OCI-LY7 (cell line): ENCODE results near the gene BIRC2. TPM values are rescaled to one million over a fixed set of nuclear protein-coding genes. Genes with fewer than 3 reads are reported as not detected.

ENCODE experiments used
- BruUV-seq: library from RNA; stranded (reverse); fragments of 400-500 nt; replicated peaks from 2 replicates; lab custom pipeline; 2021; lab: Mats Ljungman, UMichigan
- CTCF ChIA-PET: fragments of 300-600 bp; sonication (Branson Sonifier 250); formaldehyde crosslinking; loops from one replicate; lab custom pipeline; 2022; ENCODE audit warnings: antibody characterized with exemption; ENCODE audit not compliant: unreplicated experiment; lab: Charles Lee
- POLR2A ChIA-PET: fragments of 300-600 bp; sonication (Branson Sonifier 250); formaldehyde crosslinking; loops from one replicate; lab custom pipeline; 2022; ENCODE audit warnings: antibody characterized with exemption; lab: Charles Lee
- DNase-seq: peaks from one replicate; pipeline ENCODE4 v3.0.0-alpha.2; 2015; ENCODE audit warnings: low spot score
- H2AFZ ChIP-seq: fragments of 200-600 bp; sonication (generic), shearing (Covaris generic); 2 replicates; pipeline ENCODE4 v1.6.1; 2014; ENCODE audit warnings: mild to moderate bottlenecking, antibody characterized with exemption, low read length, moderate library complexity
- H3K27ac ChIP-seq: fragments of 200-600 bp; sonication (generic); 2 replicates; pipeline ENCODE4 v1.5.1; 2014; ENCODE audit warnings: mixed run types, low read depth, mild to moderate bottlenecking, moderate library complexity, low read length, inconsistent platforms; ENCODE audit not compliant: poor library complexity, severe bottlenecking
- H3K36me3 ChIP-seq: fragments of 200-600 bp; sonication (generic); 2 replicates; pipeline ENCODE4 v1.6.1; 2014; ENCODE audit warnings: mild to moderate bottlenecking, antibody characterized with exemption, low read length, moderate library complexity, mixed read lengths; ENCODE audit not compliant: insufficient read depth
- H3K4me1 ChIP-seq: fragments of 200-600 bp; sonication (generic); 2 replicates; pipeline ENCODE4 v1.5.1; 2014; ENCODE audit warnings: mild to moderate bottlenecking, low read length; ENCODE audit not compliant: insufficient read depth, poor library complexity, severe bottlenecking
- H3K4me2 ChIP-seq: fragments of 200-600 bp; sonication (generic); 2 replicates; pipeline ENCODE4 v1.6.1; 2014; ENCODE audit warnings: mild to moderate bottlenecking, low read length
- H3K4me3 ChIP-seq: fragments of 200-600 bp; sonication (generic); 2 replicates; pipeline ENCODE4 v1.5.1; 2014; ENCODE audit warnings: mild to moderate bottlenecking, low read depth, low read length; ENCODE audit not compliant: poor library complexity, severe bottlenecking
- H3K79me2 ChIP-seq: fragments of 200-600 bp; sonication (generic); 2 replicates; pipeline ENCODE4 v1.6.1; 2016; ENCODE audit warnings: low read depth, mild to moderate bottlenecking, low read length, moderate library complexity, mixed read lengths; ENCODE audit not compliant: insufficient read depth
- H3K9me2 ChIP-seq: fragments of 200-600 bp; sonication (generic); 2 replicates; pipeline ENCODE4 v1.6.1; 2016; ENCODE audit warnings: mild to moderate bottlenecking, low read length, mixed read lengths; ENCODE audit not compliant: insufficient read depth
- H3K9me3 ChIP-seq: fragments of 200-600 bp; sonication (generic); 2 replicates; pipeline ENCODE4 v1.6.1; 2014; ENCODE audit warnings: mild to moderate bottlenecking, mixed run types, low read length, mixed read lengths
- H4K20me1 ChIP-seq: fragments of 200-600 bp; sonication (generic); 2 replicates; pipeline ENCODE4 v1.6.1; 2014; ENCODE audit warnings: mild to moderate bottlenecking, antibody characterized with exemption, low read length, moderate library complexity, mixed read lengths; ENCODE audit not compliant: insufficient read depth
- CTCF ChIP-seq: fragments of 200-600 bp; sonication (generic); conservative IDR thresholded peaks from 2 replicates; pipeline ENCODE4 v1.5.1; 2014; ENCODE audit warnings: mild to moderate bottlenecking, antibody characterized with exemption, low read length, moderate library complexity, mixed read lengths
- EZH2phosphoT487 ChIP-seq: fragments of 200-600 bp; sonication (generic); IDR thresholded peaks from 2 replicates; pipeline ENCODE4 v1.6.1; 2018; ENCODE audit warnings: low read depth, borderline replicate concordance, mild to moderate bottlenecking, mixed run types, antibody characterized with exemption, low read length, moderate library complexity, mixed read lengths
- intact Hi-C: fragments of 100-400 bp; cut with micrococcal nuclease; formaldehyde crosslinking; loops from one replicate; pipeline ENCODE4 v1.10.0; 2022; ENCODE audit not compliant: unreplicated experiment
- total RNA-seq, 2 experiments: library from RNA; depleted of rRNA in 1 of 2; stranded (reverse); fragments of >200 nt in 1 of 2; shearing (Covaris generic) in 1 of 2; gene quantifications; 2 replicates each; pipeline ENCODE4 v1.2.3, GENCODE V29; 2014 to 2022

The BIRC2 gene
- total RNA-seq, 2 experiments from 2014 or later = 36.1 to 38.0 TPM

- BruUV-seq = no TSS peak
- no peak for DNase-seq
- intact Hi-C loops = no loop called here
- no peak overlapping the region for H3K4me2 ChIP-seq
- H3K27ac ChIP-seq = no peak overlapping the region
- peaks cover 88% of the 10 kb centered on the region for H3K36me3 ChIP-seq
- H2AFZ ChIP-seq = no peak overlapping the region
- H3K4me1 ChIP-seq = peaks cover 24% of the 10 kb centered on the region
- POLR2A ChIA-PET = interaction anchor here (0.9 to 2.1 kb wide), 5 partner anchors 8 to 52 kb away, joined by 3 to 10 read pairs (median 6); no protein-coding TSS in a partner anchor
- H3K9me2 ChIP-seq = no peaks in the 10 kb centered on the region
- H3K79me2 ChIP-seq = peaks cover 89% of the 10 kb centered on the region
- TF ChIP-seq CTCF (no peak), EZH2phosphoT487 (no peak)
- CTCF ChIA-PET = interaction anchor here (0.6 to 1.7 kb wide), 3 partner anchors 15 to 18 kb away, joined by 3 to 4 read pairs (median 3); no protein-coding TSS in a partner anchor
- no peak overlapping the region for H3K4me3 ChIP-seq
- H3K9me3 ChIP-seq = no peaks in the 10 kb centered on the region
- H4K20me1 ChIP-seq = no peaks in the 10 kb centered on the region; the same call in 1 of the 2 replicates
Observed at GRCh38 chr11:102405501-102405900, 58.5 kb downstream of the BIRC2 start.

- no peak for DNase-seq
- Histone ChIP-seq H3K4me1 (peaks cover 24% of the 10 kb centered on the region), H3K4me3 (no peak overlapping the region), H3K9me3 (no peaks in the 10 kb centered on the region), H4K20me1 (no peaks in the 10 kb centered on the region; the same call in 1 of the 2 replicates), H3K4me2 (no peak overlapping the region), H3K9me2 (no peaks in the 10 kb centered on the region), H2AFZ (no peak overlapping the region), H3K27ac (no peak overlapping the region), H3K36me3 (peaks cover 86% of the 10 kb centered on the region), H3K79me2 (peaks cover 95% of the 10 kb centered on the region)
- BruUV-seq = no TSS peak
- TF ChIP-seq EZH2phosphoT487 (no peak), CTCF (no peak)
- POLR2A ChIA-PET = interaction anchor here (0.8 to 2.1 kb wide), 10 partner anchors 8 to 52 kb away, joined by 3 to 10 read pairs (median 6); no protein-coding TSS in a partner anchor
- CTCF ChIA-PET = interaction anchor here (0.6 to 1.7 kb wide), 3 partner anchors 16 to 21 kb away, joined by 3 to 4 read pairs (median 3); no protein-coding TSS in a partner anchor
- intact Hi-C loops = no loop called here
Observed at GRCh38 chr11:102406099-102406498, 59.1 kb downstream of the BIRC2 start.

- Histone ChIP-seq H3K27ac (no peak overlapping the region), H3K4me3 (no peak overlapping the region), H3K9me3 (no peaks in the 10 kb centered on the region), H3K4me1 (peaks cover 24% of the 10 kb centered on the region), H2AFZ (no peak overlapping the region), H4K20me1 (no peaks in the 10 kb centered on the region; the same call in 1 of the 2 replicates), H3K36me3 (peaks cover 72% of the 10 kb centered on the region), H3K9me2 (no peaks in the 10 kb centered on the region), H3K79me2 (peaks cover 97% of the 10 kb centered on the region), H3K4me2 (no peak overlapping the region)
- TF ChIP-seq CTCF = no peak
- TF ChIP-seq EZH2phosphoT487 = no peak
- intact Hi-C loops = no loop called here
- ChIA-PET CTCF (no interaction called here), POLR2A (interaction anchor here (0.9 to 2.4 kb wide), 7 partner anchors 10 to 80 kb away, joined by 3 to 10 read pairs (median 4); no protein-coding TSS in a partner anchor)
- no TSS peak for BruUV-seq
- no peak for DNase-seq
Observed at GRCh38 chr11:102407901-102408300, 60.9 kb downstream of the BIRC2 start.
